Measurements from ENCODE around the gene COL24A1.
A peak's percentile ranks its signal among the peaks of the same experiment; 100 is the strongest.
"Not testable (repeated sequence)": the region's sequence is repeated elsewhere in the genome, so short reads cannot be mapped to it uniquely, and the experiment has no call there.

The COL24A1 gene

DNA sequence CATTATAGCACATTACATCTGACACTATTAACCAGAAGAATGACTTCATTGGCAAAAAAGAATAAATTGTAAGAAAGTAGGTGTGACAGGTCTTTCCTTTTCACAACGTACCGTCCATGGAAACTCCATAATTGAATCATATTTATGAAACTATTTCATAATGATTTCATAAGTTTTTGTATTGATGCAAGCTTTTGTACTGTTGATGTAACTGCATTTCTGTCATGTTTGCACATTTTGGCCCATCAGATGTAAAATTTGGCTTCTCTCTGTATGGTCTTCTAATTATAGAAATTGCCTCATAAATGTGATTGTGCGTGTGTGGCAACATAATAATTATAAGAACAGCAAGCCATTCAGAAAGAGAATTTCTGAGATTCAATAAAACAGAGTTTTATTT lies 267.7 kb downstream of the COL24A1 start:
- no peak for DNase-seq (ENCODE audit: low spot score)

DNA sequence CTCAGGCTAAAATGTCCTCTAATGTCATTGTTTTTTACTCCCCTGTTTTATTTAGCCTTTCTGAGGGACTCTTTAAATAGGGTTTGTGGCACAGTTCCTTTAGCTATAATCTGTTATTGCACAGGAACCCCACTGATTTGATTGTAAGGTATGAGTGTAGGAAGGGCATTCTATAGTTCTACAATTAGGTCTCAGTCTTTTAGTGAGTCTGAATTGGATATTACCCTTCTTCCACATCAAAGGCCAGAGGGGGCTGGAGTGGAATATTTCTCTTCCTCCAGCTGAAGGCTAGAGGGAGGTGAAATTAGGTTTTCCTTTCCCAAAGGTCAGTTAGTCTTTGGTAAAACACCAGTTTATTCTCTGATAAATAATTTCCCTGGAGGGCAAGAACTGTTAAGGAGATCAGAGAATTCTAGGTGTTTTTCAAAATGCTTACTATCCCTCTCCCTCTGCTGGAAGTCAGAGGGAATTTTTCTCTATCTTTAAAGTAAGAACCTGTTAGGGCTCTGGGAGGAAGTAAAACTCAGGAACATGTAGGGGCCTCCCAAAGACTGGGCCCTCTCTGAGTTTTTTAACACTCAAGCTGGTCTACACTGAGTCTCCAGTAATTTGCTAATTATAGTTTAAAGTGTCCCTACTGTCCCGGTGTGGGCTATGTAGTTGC lies 272.1 kb downstream of the COL24A1 start:
- DNase-seq (ENCODE audit: low spot score) = peak; percentile 49

- no peak for DNase-seq (ENCODE audit: low spot score)
Observed at GRCh38 chr1:85867189-85867588, 289.4 kb downstream of the COL24A1 start.

DNA sequence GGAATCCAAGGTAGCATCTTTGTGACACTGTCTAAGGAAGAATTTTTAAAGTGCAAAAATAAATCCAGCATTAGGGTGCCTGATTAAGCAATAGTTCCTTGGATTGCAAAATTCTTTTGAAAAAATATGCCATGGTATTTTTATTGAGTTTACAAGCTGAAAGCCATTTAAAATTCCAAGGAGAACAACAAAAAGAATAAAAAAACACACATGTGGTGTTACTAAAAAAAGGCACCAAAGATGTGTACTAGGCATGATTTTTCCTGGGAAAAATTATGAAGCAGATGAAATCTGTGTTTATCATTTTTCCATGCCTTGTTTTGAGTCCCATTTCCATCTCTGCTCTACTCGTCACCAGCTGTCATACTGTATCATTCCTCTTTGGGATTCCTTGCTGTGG lies 291.4 kb downstream of the COL24A1 start:
- peak; percentile 13 for DNase-seq (ENCODE audit: low spot score)

GRCh38 chr1:85864727-85865126 lies 291.8 kb downstream of the COL24A1 start:
- DNase-seq (ENCODE audit: low spot score) = no peak

DNA sequence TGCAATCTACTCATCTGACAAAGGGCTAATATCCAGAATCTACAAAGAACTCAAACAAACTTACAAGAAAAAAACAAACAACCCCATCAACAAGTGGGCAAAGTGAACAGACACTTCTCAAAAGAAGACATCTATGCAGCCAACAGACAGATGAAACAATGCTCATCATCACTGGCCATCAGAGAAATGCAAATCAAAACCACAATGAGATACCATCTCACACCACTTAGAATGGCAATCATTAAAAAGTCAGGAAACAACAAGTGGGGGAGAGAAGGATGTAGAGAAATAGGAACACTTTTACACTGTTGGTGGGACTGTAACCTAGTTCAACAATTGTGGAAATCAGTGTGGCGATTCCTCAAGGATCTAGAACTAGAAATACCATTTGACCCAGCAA lies 292.9 kb downstream of the COL24A1 start:
- DNase-seq (ENCODE audit: low spot score) = not testable (repeated sequence)

DNA sequence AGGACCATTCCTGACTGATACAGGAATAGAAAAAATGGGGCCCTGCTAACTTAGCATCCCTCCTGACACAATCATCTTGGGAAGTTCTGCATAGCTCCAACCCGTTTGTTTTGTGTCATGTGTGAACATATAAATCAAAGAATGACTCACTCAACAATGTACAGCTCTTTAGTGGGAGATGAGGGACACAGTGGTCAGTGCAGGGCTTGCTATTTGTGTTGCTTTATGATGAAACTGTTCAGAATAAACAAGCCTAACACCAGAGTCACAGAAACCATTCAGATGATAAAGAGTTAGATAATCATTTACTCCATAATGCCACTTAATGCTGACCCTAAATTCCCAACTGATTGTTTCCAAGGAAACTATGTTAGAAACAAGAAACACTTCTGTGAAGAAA lies 294.1 kb downstream of the COL24A1 start:
- no peak for DNase-seq (ENCODE audit: low spot score)

DNA sequence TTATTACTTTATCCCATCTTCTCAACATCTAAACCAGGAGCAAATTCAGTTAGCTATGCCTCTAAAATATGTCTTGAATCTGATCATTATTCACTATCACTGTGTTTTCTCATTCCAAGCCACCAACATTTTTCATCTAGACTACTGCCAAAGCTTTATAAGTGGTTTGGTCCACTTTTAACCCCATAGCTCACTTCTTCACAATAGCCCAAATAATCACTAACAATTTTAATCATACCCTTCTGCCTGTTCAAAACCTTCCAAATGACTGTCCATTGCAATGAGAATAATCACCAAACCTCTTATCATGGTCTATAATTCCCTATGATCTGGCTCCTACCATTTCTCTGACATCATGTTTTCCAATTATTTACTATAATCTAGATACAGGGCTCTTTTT lies 298.6 kb downstream of the COL24A1 start:
- no peak for DNase-seq (ENCODE audit: low spot score)

- peak; percentile 70 for DNase-seq (ENCODE audit: low spot score)
Observed at GRCh38 chr1:85850238-85850637, 306.3 kb downstream of the COL24A1 start.

- no peak for DNase-seq (ENCODE audit: low spot score)
Observed at GRCh38 chr1:85849660-85850059, 306.9 kb downstream of the COL24A1 start.

DNA sequence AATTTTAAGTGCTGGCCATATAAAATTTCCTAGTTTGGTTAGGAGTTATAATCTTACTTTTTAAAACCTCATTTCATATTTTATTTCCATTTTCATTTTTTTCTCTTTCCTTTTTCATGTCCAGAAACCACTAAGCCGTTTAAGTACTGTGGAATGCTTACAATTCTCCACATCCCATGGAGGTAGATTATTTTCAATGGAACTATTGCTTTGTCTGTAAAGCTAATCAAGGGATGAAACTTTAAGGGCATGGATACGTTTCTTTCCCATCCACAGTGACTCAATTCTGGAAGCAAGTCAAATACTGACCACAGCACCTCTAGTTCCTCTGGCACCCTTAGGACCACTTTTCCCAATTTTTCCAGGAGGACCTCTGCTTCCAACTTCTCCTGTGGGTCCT lies 309.2 kb downstream of the COL24A1 start:
- no peak for DNase-seq (ENCODE audit: low spot score)

- DNase-seq (ENCODE audit: low spot score) = no peak
Observed at GRCh38 chr1:85846706-85847105, 309.9 kb downstream of the COL24A1 start.

DNA sequence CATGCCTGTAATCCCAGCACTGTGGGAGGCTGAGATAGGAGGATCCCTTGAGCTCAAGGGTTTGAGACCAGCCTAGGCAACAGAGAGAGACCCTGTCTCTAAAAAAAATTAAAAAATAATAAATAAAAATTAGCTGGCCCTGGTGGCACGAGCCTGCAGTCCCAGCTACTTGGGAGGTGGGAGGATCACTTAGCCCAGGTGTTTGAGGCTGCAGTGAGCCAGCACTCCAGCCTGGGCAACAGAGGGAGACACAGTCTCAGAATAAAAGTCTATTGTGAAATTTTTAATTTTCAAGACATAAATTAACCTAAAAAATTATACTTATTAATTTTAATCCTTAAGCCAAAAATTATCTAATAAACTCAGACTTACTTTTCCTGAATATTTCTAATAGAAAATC lies 317.1 kb downstream of the COL24A1 start:
- DNase-seq (ENCODE audit: low spot score) = no peak

DNA sequence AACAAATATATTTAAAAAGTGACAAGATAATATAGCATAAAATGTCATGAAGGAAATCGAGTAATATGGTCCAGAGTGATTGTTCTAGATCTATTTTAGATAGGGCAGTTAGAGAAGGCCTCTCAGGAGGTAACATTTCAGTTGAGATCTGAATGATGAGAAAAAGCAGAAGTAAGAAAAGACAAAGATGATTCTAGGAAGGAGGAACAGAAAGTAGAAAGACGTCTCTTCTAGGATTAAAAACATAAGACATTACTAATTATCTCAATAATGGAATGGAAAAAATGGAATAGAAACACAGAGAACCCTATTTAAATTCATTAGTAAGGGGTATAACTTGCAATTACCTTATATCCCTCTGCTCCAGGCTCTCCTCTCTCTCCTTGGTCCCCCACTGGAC lies 318.3 kb downstream of the COL24A1 start:
- DNase-seq (ENCODE audit: low spot score) = no peak

- no peak for DNase-seq (ENCODE audit: low spot score)
Observed at GRCh38 chr1:85836736-85837135, 319.8 kb downstream of the COL24A1 start.

- DNase-seq (ENCODE audit: low spot score) = not testable (repeated sequence)
Observed at GRCh38 chr1:85833165-85833564, 323.4 kb downstream of the COL24A1 start.

GRCh38 chr1:85830837-85831236 lies 325.7 kb downstream of the COL24A1 start:
- DNase-seq (ENCODE audit: low spot score) = no peak

DNA sequence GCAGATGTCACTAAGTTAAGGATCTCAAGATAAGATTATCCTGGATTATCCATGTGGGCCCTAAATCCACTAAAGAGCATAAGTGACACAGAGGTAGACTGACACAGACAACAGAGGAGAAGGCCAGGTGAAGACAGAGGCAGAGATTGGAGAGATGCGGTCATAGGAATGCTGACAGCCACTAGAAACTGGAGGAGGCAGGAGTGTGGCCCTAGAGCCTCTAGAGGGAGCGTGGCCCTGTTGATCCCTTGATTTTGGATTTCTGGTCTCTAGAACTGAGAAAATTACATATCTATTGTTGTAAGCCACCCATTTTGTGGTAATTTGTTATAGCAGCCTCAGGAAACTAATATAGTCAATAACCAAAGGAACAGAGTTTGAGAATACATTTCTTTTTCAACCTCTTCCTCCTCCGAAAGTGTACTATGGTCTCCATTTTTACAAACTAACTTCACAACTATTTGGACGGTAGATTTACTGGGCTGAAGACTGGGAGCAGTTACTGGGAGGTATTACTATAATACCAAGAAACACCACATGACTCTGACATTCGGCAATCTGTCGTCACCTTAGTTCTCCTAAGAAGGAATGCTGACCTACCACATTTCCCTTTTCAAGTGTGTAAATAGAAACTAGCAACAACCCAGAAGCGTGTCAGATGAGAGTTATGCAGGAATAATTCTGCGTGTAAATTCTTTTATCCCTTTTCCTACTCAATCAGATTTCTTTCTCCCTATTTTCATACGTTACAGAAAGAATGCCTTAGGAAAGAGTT lies 332.3 kb downstream of the COL24A1 start:
- DNase-seq (ENCODE audit: low spot score) = no peak

GRCh38 chr1:85822696-85823095 lies 333.9 kb downstream of the COL24A1 start:
- DNase-seq (ENCODE audit: low spot score) = no peak

DNA sequence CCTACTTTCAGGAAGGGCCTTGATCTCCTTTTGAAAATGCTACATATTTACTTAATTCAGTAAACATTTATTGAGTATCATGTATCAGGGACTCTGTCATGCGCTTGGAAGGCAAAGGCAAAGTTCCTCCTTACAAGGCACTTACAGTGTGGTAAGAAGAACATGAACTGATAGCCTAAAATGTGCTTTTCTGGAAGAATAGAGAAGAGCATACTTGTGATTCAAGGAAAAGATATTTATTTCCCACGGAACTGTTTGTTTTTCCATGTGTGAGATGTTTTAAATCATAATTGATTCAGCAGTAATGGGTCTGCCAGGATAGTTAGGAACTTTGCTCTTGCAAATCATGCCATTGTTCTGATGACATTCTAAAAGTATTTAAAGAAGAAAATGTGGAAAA lies 338.2 kb downstream of the COL24A1 start:
- peak; percentile 50 for DNase-seq (ENCODE audit: low spot score)

GRCh38 chr1:85816606-85817005 lies 340.0 kb downstream of the COL24A1 start:
- DNase-seq (ENCODE audit: low spot score) = no peak

DNA sequence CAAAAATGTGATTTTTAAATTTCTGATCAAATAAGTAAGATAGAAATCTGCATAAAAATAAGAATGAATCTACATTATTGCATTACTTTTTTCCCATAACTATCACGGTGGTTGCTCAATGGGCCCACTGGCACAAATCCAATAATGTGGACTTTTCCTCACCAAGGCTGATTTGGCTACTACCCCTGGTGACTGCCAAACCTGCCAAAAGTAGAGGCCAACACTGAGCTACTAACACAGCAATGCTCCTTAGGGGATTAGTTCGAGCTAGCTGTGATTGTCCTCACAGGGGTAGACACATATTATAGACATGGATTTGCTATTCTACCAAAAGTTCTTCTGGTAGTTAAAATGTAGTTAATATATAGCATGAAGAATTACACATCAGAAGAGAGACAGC lies 340.7 kb downstream of the COL24A1 start:
- no peak for DNase-seq (ENCODE audit: low spot score)

DNA sequence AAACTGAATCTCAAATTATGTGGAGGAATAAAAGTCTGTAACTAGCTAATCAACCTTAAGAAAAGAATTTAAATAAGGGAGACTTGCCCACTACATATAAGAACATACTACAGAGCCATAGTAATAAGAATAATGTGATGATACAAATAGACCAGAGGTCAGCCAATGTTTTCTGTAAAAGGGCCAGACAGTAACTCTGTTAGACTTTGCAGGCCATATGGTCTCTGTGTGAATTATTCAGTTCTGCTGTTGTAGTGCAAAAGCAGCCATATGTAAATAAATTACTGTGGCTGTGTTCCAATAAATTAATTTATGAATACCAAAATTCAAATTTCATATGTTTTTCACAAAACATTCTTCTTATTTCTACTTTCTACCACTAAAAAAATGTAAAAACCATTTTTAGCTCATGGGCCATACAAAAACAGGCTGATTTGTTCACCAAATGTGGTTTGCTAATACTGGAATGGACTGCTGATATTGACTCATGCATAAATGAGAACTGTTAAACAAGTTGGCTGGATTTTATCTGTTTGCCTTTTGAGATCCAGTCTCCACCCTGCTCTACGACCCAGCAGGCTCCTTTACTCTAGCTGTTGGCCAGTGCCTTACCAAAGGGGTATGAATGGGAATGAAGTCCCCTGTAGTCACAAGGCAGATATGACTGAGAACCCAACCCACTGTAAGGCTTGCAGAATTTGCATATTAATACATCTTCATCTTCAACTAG lies 350.2 kb downstream of the COL24A1 start:
- peak; percentile 13 for DNase-seq (ENCODE audit: low spot score)

Measured in AG20443 (cell line).